HG03460 (cell line): ENCODE measurements around the gene CBX1.
A peak's percentile ranks its signal among the peaks of the same experiment; 100 is the strongest.

Source experiments
- ATAC-seq: cut with Tn5 transposase; IDR thresholded peaks from one replicate; pipeline ENCODE4 v1.9.1; 2021; ENCODE audit not compliant: unreplicated experiment

Gene CBX1

GRCh38 chr17:48027322-48027981 is 73.8 kb downstream of the CBX1 start:
- no peak for ATAC-seq

- no peak for ATAC-seq
These were observed 74.6 kb downstream of the CBX1 start for GRCh38 chr17:48026502-48027321.

- ATAC-seq: no peak
These were observed 75.3 kb downstream of the CBX1 start for GRCh38 chr17:48025904-48026501.

GRCh38 chr17:48025040-48025903 is 76.0 kb downstream of the CBX1 start:
- peak; percentile 65 for ATAC-seq

GRCh38 chr17:48024149-48025039 is 76.9 kb downstream of the CBX1 start:
- ATAC-seq: peak; percentile 8

GRCh38 chr17:48023400-48024148 is 77.7 kb downstream of the CBX1 start:
- no peak for ATAC-seq

GRCh38 chr17:48022901-48023300 is 78.4 kb downstream of the CBX1 start:
- ATAC-seq: no peak

- no peak for ATAC-seq
These were observed 79.3 kb downstream of the CBX1 start for GRCh38 chr17:48021934-48022333.
